CD14-positive monocyte (primary cell): ENCODE results near the gene CSTF2T. TPM values are rescaled to one million over a fixed set of nuclear protein-coding genes. Genes with fewer than 3 reads are reported as not detected.

ENCODE experiments used
- DNase-seq, 3 donors: peaks; one replicate each; pipeline ENCODE4 v3.0.0-alpha.2; 2011 to 2022
- H2AFZ ChIP-seq: 2 replicates; pipeline ENCODE4 v1.6.0; 2012; ENCODE audit warnings: mild to moderate bottlenecking, low read depth, low read length, inconsistent platforms; ENCODE audit not compliant: insufficient read depth, poor library complexity, severe bottlenecking
- H3K27ac ChIP-seq, 2 donors: 1 replicate in 1 of 2; 2 replicates in 1 of 2; pipeline ENCODE4 v1.5.1; 2012 to 2013; ENCODE audit warnings: low read length in 2 of 2, control low read depth in 1 of 2, inconsistent platforms in 1 of 2, low read depth in 1 of 2, mild to moderate bottlenecking in 1 of 2
- H3K27me3 ChIP-seq, 2 donors: one replicate each; pipeline versions ENCODE4 v1.6.0 to v1.6.1; 2011 to 2013; ENCODE audit warnings: low read length in 2 of 2; ENCODE audit not compliant: control insufficient read depth in 2 of 2, insufficient read depth in 2 of 2
- H3K36me3 ChIP-seq, 2 donors: replicated peaks in 1 of 2; 1 replicate in 1 of 2; 2 replicates in 1 of 2; pipeline versions ENCODE4 v1.5.1 to v1.6.1; 2012 to 2013; ENCODE audit warnings: low read length in 2 of 2, control low read depth in 1 of 2, inconsistent platforms in 1 of 2, mild to moderate bottlenecking in 1 of 2; ENCODE audit not compliant: insufficient read depth in 2 of 2, control insufficient read depth in 1 of 2
- H3K4me1 ChIP-seq, 2 donors: 1 replicate in 1 of 2; 2 replicates in 1 of 2; pipeline versions ENCODE4 v1.5.1 to v1.6.1; 2012 to 2013; ENCODE audit warnings: low read length in 2 of 2, control low read depth in 1 of 2, inconsistent platforms in 1 of 2, mild to moderate bottlenecking in 1 of 2, moderate library complexity in 1 of 2; ENCODE audit not compliant: insufficient read depth in 2 of 2, control insufficient read depth in 1 of 2
- H3K4me2 ChIP-seq: replicated peaks from 2 replicates; pipeline ENCODE3; 2012; ENCODE audit warnings: low read length, moderate library complexity, mild to moderate bottlenecking; ENCODE audit not compliant: poor library complexity, severe bottlenecking; ENCODE audit errors: extremely low read depth
- H3K4me3 ChIP-seq, 3 experiments: fragments of 200-600 bp in 1 of 3; sonication (generic) in 1 of 3; replicated peaks in 1 of 3; 1 replicate in 2 of 3; 2 replicates in 1 of 3; pipeline ENCODE4 v1.5.1; 2011 to 2013; ENCODE audit warnings: low read length in 3 of 3, mild to moderate bottlenecking in 3 of 3, control low read depth in 2 of 3, low read depth in 2 of 3, inconsistent platforms in 1 of 3, moderate library complexity in 1 of 3
- H3K79me2 ChIP-seq: 2 replicates; pipeline ENCODE4 v1.6.0; 2012; ENCODE audit warnings: mild to moderate bottlenecking, control low read depth, inconsistent platforms, low read length, moderate library complexity; ENCODE audit not compliant: insufficient read depth
- H3K9ac ChIP-seq: 2 replicates; pipeline ENCODE4 v1.6.0; 2017; ENCODE audit warnings: low read length, mild to moderate bottlenecking; ENCODE audit not compliant: insufficient read depth, poor library complexity, severe bottlenecking
- H3K9me3 ChIP-seq, 2 donors: replicated peaks in 1 of 2; 1 replicate in 1 of 2; 2 replicates in 1 of 2; pipeline versions ENCODE4 v1.5.1 to v1.6.1; 2012 to 2013; ENCODE audit warnings: low read length in 2 of 2, control low read depth in 1 of 2; ENCODE audit not compliant: control insufficient read depth in 1 of 2, insufficient read depth in 1 of 2
- H4K20me1 ChIP-seq: 2 replicates; pipeline ENCODE4 v1.6.0; 2012; ENCODE audit warnings: mild to moderate bottlenecking, low read length, control low read depth, moderate library complexity; ENCODE audit not compliant: insufficient read depth
- H3K27ac Mint-ChIP-seq, 7 donors: one replicate each; pipeline ENCODE4 v1.8.0; 2020; ENCODE audit warnings: mild to moderate bottlenecking in 7 of 7, mixed read lengths in 7 of 7, moderate library complexity in 6 of 7, inconsistent platforms in 2 of 7
- H3K27me3 Mint-ChIP-seq, 3 donors: one replicate each; pipeline ENCODE4 v1.8.0; 2021 to 2022; ENCODE audit warnings: low read depth in 3 of 3, mild to moderate bottlenecking in 3 of 3, mixed read lengths in 3 of 3, moderate library complexity in 3 of 3, inconsistent platforms in 1 of 3
- H3K36me3 Mint-ChIP-seq, 2 donors: one replicate each; pipeline ENCODE4 v1.8.0; 2020; ENCODE audit warnings: mixed read lengths in 2 of 2, inconsistent platforms in 1 of 2, mild to moderate bottlenecking in 1 of 2
- H3K4me1 Mint-ChIP-seq: one replicate; pipeline ENCODE4 v1.8.0; 2020; ENCODE audit warnings: mild to moderate bottlenecking, mixed read lengths
- H3K4me3 Mint-ChIP-seq, 2 donors: one replicate each; pipeline ENCODE4 v1.8.0; 2020; ENCODE audit warnings: mild to moderate bottlenecking in 2 of 2, mixed read lengths in 2 of 2, moderate library complexity in 1 of 2
- H3K9me3 Mint-ChIP-seq, 7 donors: one replicate each; pipeline ENCODE4 v1.8.0; 2020 to 2022; ENCODE audit warnings: mixed read lengths in 7 of 7, mild to moderate bottlenecking in 6 of 7, moderate library complexity in 6 of 7, inconsistent platforms in 2 of 7
- CTCF ChIP-seq: fragments of 200-600 bp; IDR thresholded peaks from one replicate; pipeline ENCODE4 v1.8.0; 2022; ENCODE audit warnings: antibody characterized with exemption, mild to moderate bottlenecking
- WGBS: methylation state at CpG from one replicate; pipeline ENCODE4 v1.1.5; 2013; ENCODE audit warnings: missing lambda C conversion rate; ENCODE audit not compliant: insufficient coverage; 5-methylcytosine and 5-hydroxymethylcytosine counted together
- intact Hi-C, 2 donors: fragments of 100-400 bp; cut with micrococcal nuclease; formaldehyde crosslinking; loops; one replicate each; pipeline versions ENCODE4 v1.15.0 to v1.15.1; 2023
- polyA plus RNA-seq, 3 donors: library from polyadenylated mRNA; depleted of rRNA in 1 of 3; unstranded in 2 of 3; stranded (reverse) in 1 of 3; fragments of 300-500 nt in 2 of 3; fragments of >200 nt in 1 of 3; fragmentation: Illumina TruSeq in 2 of 3; gene quantifications; 1 replicate in 2 of 3; 2 replicates in 1 of 3; pipeline ENCODE4 v1.2.3, GENCODE V29; 2012 to 2021

The CSTF2T gene
- polyA plus RNA-seq, 3 donors = 1.7 to 11.0 (median 7.4) TPM

- peaks cover 0 to 3% (median 0%) of the 10 kb centered on the region in 3 donors for H3K27me3 Mint-ChIP-seq
- WGBS = no CpG with 5 or more reads among the region's 1 CpG
- TF ChIP-seq CTCF = no peak
- H3K4me1 ChIP-seq = no peaks in the 10 kb centered on the region
- H3K4me1 Mint-ChIP-seq = no peaks in the 10 kb centered on the region
- H3K27me3 ChIP-seq = no peaks in the 10 kb centered on the region
- DNase-seq = no peak
- H3K9me3 Mint-ChIP-seq = peaks cover 0 to 9% (median 2%) of the 10 kb centered on the region in 7 donors
- no peak overlapping the region for H3K4me2 ChIP-seq
- no peak overlapping the region for H3K9ac ChIP-seq
- no peaks in the 10 kb centered on the region for H3K79me2 ChIP-seq
- no peak overlapping the region for H3K27ac Mint-ChIP-seq
- H3K4me3 Mint-ChIP-seq = no peak overlapping the region
- no peak overlapping the region for H3K4me3 ChIP-seq
- no peak overlapping the region for H2AFZ ChIP-seq
- H3K36me3 ChIP-seq = no peaks in the 10 kb centered on the region
- no peaks in the 10 kb centered on the region for H3K36me3 Mint-ChIP-seq
- intact Hi-C loops = no loop called here
- H4K20me1 ChIP-seq = no peaks in the 10 kb centered on the region
- H3K9me3 ChIP-seq = no peaks in the 10 kb centered on the region
- no peak overlapping the region for H3K27ac ChIP-seq
Observed at GRCh38 chr10:51733057-51733456, 33.7 kb upstream of the CSTF2T start.

GRCh38 chr10:51729822-51730555 lies 30.6 kb upstream of the CSTF2T start:
- Histone ChIP-seq H3K36me3 (no peaks in the 10 kb centered on the region), H3K4me3 (no peak overlapping the region), H3K27ac (no peak overlapping the region), H3K27me3 (no peaks in the 10 kb centered on the region), H3K9ac (no peak overlapping the region), H2AFZ (no peak overlapping the region), H3K4me1 (no peaks in the 10 kb centered on the region), H3K9me3 (no peaks in the 10 kb centered on the region), H3K4me2 (no peak overlapping the region), H4K20me1 (no peaks in the 10 kb centered on the region), H3K79me2 (no peaks in the 10 kb centered on the region)
- H3K9me3 Mint-ChIP-seq = peaks cover 0 to 4% (median 1%) of the 10 kb centered on the region in 7 donors
- no peaks in the 10 kb centered on the region for H3K36me3 Mint-ChIP-seq
- H3K27ac Mint-ChIP-seq = no peak overlapping the region
- no peak for TF ChIP-seq CTCF
- intact Hi-C loops = no loop called here
- no peak overlapping the region for H3K4me3 Mint-ChIP-seq
- no peaks in the 10 kb centered on the region for H3K4me1 Mint-ChIP-seq
- no peak for DNase-seq
- no CpG with 5 or more reads among the region's 7 CpGs for WGBS
- H3K27me3 Mint-ChIP-seq = no peaks in the 10 kb centered on the region
